ENCODE measurements around the gene MAGI1. TPM values are rescaled to one million over a fixed set of nuclear protein-coding genes. Genes with fewer than 3 reads are reported as not detected.

Gene MAGI1
- total RNA-seq, 2 experiments from 2014 or later = 0.29 to 4.3 TPM

GRCh38 chr3:65758438-65758837, 280.3 kb downstream of the MAGI1 start:
- Mint-ChIP-seq H3K9me3 (ENCODE audit: low read depth) (no peaks in the 10 kb centered on the region), H3K27ac (no peak overlapping the region), H3K36me3 (no peaks in the 10 kb centered on the region), H3K4me3 (no peak overlapping the region), H3K4me1 (no peaks in the 10 kb centered on the region), H3K27me3 (no peaks in the 10 kb centered on the region)
- DNase-seq (no peak), ATAC-seq (no peak)
- CTCF ChIA-PET = no interaction called here

- Mint-ChIP-seq H3K4me3 (no peak overlapping the region), H3K9me3 (ENCODE audit: low read depth) (no peaks in the 10 kb centered on the region), H3K4me1 (no peaks in the 10 kb centered on the region), H3K27me3 (no peaks in the 10 kb centered on the region), H3K27ac (no peak overlapping the region), H3K36me3 (no peaks in the 10 kb centered on the region)
- ATAC-seq (no peak), DNase-seq (no peak)
- CTCF ChIA-PET = no interaction called here
Measured at GRCh38 chr3:65752636-65753035, 286.1 kb downstream of the MAGI1 start.

- Mint-ChIP-seq H3K4me1 (no peaks in the 10 kb centered on the region), H3K27ac (no peak overlapping the region), H3K27me3 (no peaks in the 10 kb centered on the region), H3K4me3 (no peak overlapping the region), H3K9me3 (ENCODE audit: low read depth) (no peaks in the 10 kb centered on the region), H3K36me3 (no peaks in the 10 kb centered on the region)
- DNase-seq = no peak
- CTCF ChIA-PET = no interaction called here
- ATAC-seq = no peak
Measured at GRCh38 chr3:65751123-65751700, 287.5 kb downstream of the MAGI1 start.

GRCh38 chr3:65749066-65749465, 289.7 kb downstream of the MAGI1 start:
- DNase-seq = no peak
- Mint-ChIP-seq H3K27me3 (no peaks in the 10 kb centered on the region), H3K4me3 (no peak overlapping the region), H3K36me3 (no peaks in the 10 kb centered on the region), H3K4me1 (no peaks in the 10 kb centered on the region), H3K27ac (no peak overlapping the region), H3K9me3 (ENCODE audit: low read depth) (no peaks in the 10 kb centered on the region)
- no peak for ATAC-seq
- CTCF ChIA-PET = no interaction called here

GRCh38 chr3:65748326-65748725, 290.4 kb downstream of the MAGI1 start:
- Mint-ChIP-seq H3K27ac (no peak overlapping the region), H3K4me3 (no peak overlapping the region), H3K4me1 (no peaks in the 10 kb centered on the region), H3K27me3 (no peaks in the 10 kb centered on the region), H3K36me3 (no peaks in the 10 kb centered on the region), H3K9me3 (ENCODE audit: low read depth) (no peaks in the 10 kb centered on the region)
- CTCF ChIA-PET = no interaction called here
- DNase-seq = no peak
- no peak for ATAC-seq

- H3K27me3 Mint-ChIP-seq = no peaks in the 10 kb centered on the region
- DNase-seq (no peak), ATAC-seq (no peak)
- H3K4me3 Mint-ChIP-seq = no peak overlapping the region
- H3K27ac Mint-ChIP-seq = no peak overlapping the region
- no peaks in the 10 kb centered on the region for H3K4me1 Mint-ChIP-seq
- no peaks in the 10 kb centered on the region for H3K36me3 Mint-ChIP-seq
- no peaks in the 10 kb centered on the region for H3K9me3 Mint-ChIP-seq (ENCODE audit: low read depth)
- CTCF ChIA-PET = no interaction called here
Measured at GRCh38 chr3:65746848-65747247, 291.9 kb downstream of the MAGI1 start.

GRCh38 chr3:65745306-65745705, 293.4 kb downstream of the MAGI1 start:
- H3K4me1 Mint-ChIP-seq = no peaks in the 10 kb centered on the region
- H3K27ac Mint-ChIP-seq = no peak overlapping the region
- H3K4me3 Mint-ChIP-seq = no peak overlapping the region
- CTCF ChIA-PET = no interaction called here
- DNase-seq (no peak), ATAC-seq (no peak)
- no peaks in the 10 kb centered on the region for H3K36me3 Mint-ChIP-seq
- H3K27me3 Mint-ChIP-seq = no peaks in the 10 kb centered on the region
- H3K9me3 Mint-ChIP-seq (ENCODE audit: low read depth) = no peaks in the 10 kb centered on the region

- CTCF ChIA-PET = no interaction called here
- Mint-ChIP-seq H3K4me3 (no peak overlapping the region), H3K4me1 (no peaks in the 10 kb centered on the region), H3K36me3 (no peaks in the 10 kb centered on the region), H3K27me3 (no peaks in the 10 kb centered on the region), H3K9me3 (ENCODE audit: low read depth) (no peaks in the 10 kb centered on the region), H3K27ac (no peak overlapping the region)
- DNase-seq (no peak), ATAC-seq (no peak)
Measured at GRCh38 chr3:65742914-65743313, 295.8 kb downstream of the MAGI1 start.

GRCh38 chr3:65741540-65741939, 297.2 kb downstream of the MAGI1 start:
- Mint-ChIP-seq H3K27ac (no peak overlapping the region), H3K4me1 (no peaks in the 10 kb centered on the region), H3K27me3 (no peaks in the 10 kb centered on the region), H3K4me3 (no peak overlapping the region), H3K36me3 (no peaks in the 10 kb centered on the region), H3K9me3 (ENCODE audit: low read depth) (no peaks in the 10 kb centered on the region)
- DNase-seq (no peak), ATAC-seq (no peak)
- CTCF ChIA-PET = no interaction called here

GRCh38 chr3:65739901-65740541, 298.7 kb downstream of the MAGI1 start:
- Mint-ChIP-seq H3K9me3 (ENCODE audit: low read depth) (no peaks in the 10 kb centered on the region), H3K27ac (no peak overlapping the region), H3K4me3 (no peak overlapping the region), H3K4me1 (no peaks in the 10 kb centered on the region), H3K36me3 (no peaks in the 10 kb centered on the region), H3K27me3 (no peaks in the 10 kb centered on the region)
- DNase-seq (no peak), ATAC-seq (no peak)
- CTCF ChIA-PET = no interaction called here

GRCh38 chr3:65734792-65735191, 303.9 kb downstream of the MAGI1 start:
- DNase-seq = no peak
- no peak for ATAC-seq
- CTCF ChIA-PET = no interaction called here
- no peak overlapping the region for H3K27ac Mint-ChIP-seq
- H3K36me3 Mint-ChIP-seq = no peaks in the 10 kb centered on the region
- peaks cover 2% of the 10 kb centered on the region for H3K4me1 Mint-ChIP-seq
- no peaks in the 10 kb centered on the region for H3K9me3 Mint-ChIP-seq (ENCODE audit: low read depth)
- H3K27me3 Mint-ChIP-seq = no peaks in the 10 kb centered on the region
- no peak overlapping the region for H3K4me3 Mint-ChIP-seq

GRCh38 chr3:65734382-65734781, 304.3 kb downstream of the MAGI1 start:
- no peaks in the 10 kb centered on the region for H3K36me3 Mint-ChIP-seq
- DNase-seq (no peak), ATAC-seq (no peak)
- peaks cover 2% of the 10 kb centered on the region for H3K4me1 Mint-ChIP-seq
- no peak overlapping the region for H3K27ac Mint-ChIP-seq
- H3K4me3 Mint-ChIP-seq = no peak overlapping the region
- CTCF ChIA-PET = no interaction called here
- H3K9me3 Mint-ChIP-seq (ENCODE audit: low read depth) = no peaks in the 10 kb centered on the region
- no peaks in the 10 kb centered on the region for H3K27me3 Mint-ChIP-seq

GRCh38 chr3:65733459-65733858, 305.3 kb downstream of the MAGI1 start:
- Mint-ChIP-seq H3K27me3 (no peaks in the 10 kb centered on the region), H3K9me3 (ENCODE audit: low read depth) (no peaks in the 10 kb centered on the region)
- no peak for ATAC-seq

GRCh38 chr3:65732051-65732935, 306.4 kb downstream of the MAGI1 start:
- ATAC-seq (peak; percentile 42), DNase-seq (no peak)
- Mint-ChIP-seq H3K9me3 (ENCODE audit: low read depth) (no peaks in the 10 kb centered on the region), H3K27ac (no peak overlapping the region), H3K36me3 (no peaks in the 10 kb centered on the region), H3K4me1 (peaks cover 2% of the 10 kb centered on the region), H3K27me3 (no peaks in the 10 kb centered on the region), H3K4me3 (no peak overlapping the region)
- CTCF ChIA-PET = interaction anchor here (0.6 to 1.1 kb wide), 2 partner anchors 14 to 171 kb away, joined by 3 to 5 read pairs; no protein-coding TSS in a partner anchor

More at GRCh38 chr3:65733459-65733858, 305.3 kb downstream of the MAGI1 start:
- CTCF ChIA-PET = no interaction called here
- H3K4me1 Mint-ChIP-seq = peaks cover 2% of the 10 kb centered on the region
- no peaks in the 10 kb centered on the region for H3K36me3 Mint-ChIP-seq
- DNase-seq = no peak
- H3K4me3 Mint-ChIP-seq = no peak overlapping the region
- H3K27ac Mint-ChIP-seq = no peak overlapping the region
